Mesothelial cell of epicardium (in vitro differentiated cells): ENCODE data around the gene SPAG8. TPM values are rescaled to one million over a fixed set of nuclear protein-coding genes. Genes with fewer than 3 reads are reported as not detected.

Experiments
- DNase-seq, 2 experiments: peaks; one replicate each; pipeline ENCODE4 v3.0.0; 2021; ENCODE audit warnings: low spot score in 2 of 2; ENCODE audit not compliant: unreplicated experiment in 2 of 2
- H3K27ac Mint-ChIP-seq: 2 replicates; pipeline ENCODE4 v1.8.0; 2021; ENCODE audit warnings: mixed read lengths
- H3K27me3 Mint-ChIP-seq: 2 replicates; pipeline ENCODE4 v1.8.0; 2021; ENCODE audit warnings: low read depth, mixed read lengths
- H3K36me3 Mint-ChIP-seq: 2 replicates; pipeline ENCODE4 v1.8.0; 2021; ENCODE audit warnings: mixed read lengths
- H3K4me1 Mint-ChIP-seq: 2 replicates; pipeline ENCODE4 v1.8.0; 2021; ENCODE audit warnings: mixed read lengths
- H3K4me3 Mint-ChIP-seq: 2 replicates; pipeline ENCODE4 v1.8.0; 2021; ENCODE audit warnings: mild to moderate bottlenecking, moderate library complexity, mixed read lengths
- H3K9me3 Mint-ChIP-seq: 2 replicates; pipeline ENCODE4 v1.8.0; 2021; ENCODE audit warnings: mixed read lengths
- total RNA-seq: library from RNA; stranded (reverse); gene quantifications from 3 replicates; pipeline ENCODE4 v1.2.1, GENCODE V29; 2021
- TF ChIP-seq, protein P1 (sequence below): fragments of 200-600 bp; sonication (generic); IDR thresholded peaks from one replicate; pipeline ENCODE4 v1.5.0; 2021; ENCODE audit warnings: antibody characterized with exemption; ENCODE audit not compliant: unreplicated experiment

Gene SPAG8
- total RNA-seq, 1 donor from 2014 or later: 0.89 TPM

DNA sequence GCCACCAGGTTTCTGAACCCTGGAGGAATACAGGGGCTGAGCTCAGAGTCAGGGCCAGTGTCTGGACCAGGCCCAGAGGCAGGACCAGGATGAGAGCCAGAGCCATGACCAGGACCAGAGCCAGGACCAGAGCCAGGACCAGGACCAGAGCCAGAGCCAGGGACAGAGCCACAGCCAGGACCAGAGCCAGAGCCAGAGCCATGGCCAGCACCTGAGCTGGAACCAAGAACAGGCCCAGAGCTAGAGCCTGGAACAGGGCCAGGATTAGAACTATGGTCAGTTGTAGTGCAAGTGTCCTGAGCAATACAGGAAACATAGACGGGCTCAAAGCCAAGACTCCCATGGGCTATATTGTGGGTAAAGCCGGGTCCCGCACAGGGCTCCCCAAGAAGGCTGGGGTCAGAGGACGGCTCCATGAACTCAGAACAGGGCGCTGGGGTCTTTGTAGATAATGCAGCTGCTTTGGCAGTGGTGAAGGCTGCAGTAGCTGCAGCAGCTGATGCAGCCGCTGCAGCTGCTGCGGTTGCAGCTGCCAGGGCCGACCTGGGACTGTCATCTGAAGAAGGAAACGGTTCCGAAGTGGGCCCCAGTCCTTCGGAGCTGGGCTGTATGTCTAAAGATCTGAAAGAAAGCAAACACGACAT is 559 bp downstream of the SPAG8 start:
- Mint-ChIP-seq H3K4me1 (peaks cover 29% of the 10 kb centered on the region), H3K27ac (peak overlapping the region; percentile 92), H3K27me3 (no peaks in the 10 kb centered on the region), H3K9me3 (no peaks in the 10 kb centered on the region), H3K36me3 (peaks cover 7% of the 10 kb centered on the region), H3K4me3 (peak overlapping the region; percentile 84)
- no peak for DNase-seq
- TF ChIP-seq, protein P1, sequence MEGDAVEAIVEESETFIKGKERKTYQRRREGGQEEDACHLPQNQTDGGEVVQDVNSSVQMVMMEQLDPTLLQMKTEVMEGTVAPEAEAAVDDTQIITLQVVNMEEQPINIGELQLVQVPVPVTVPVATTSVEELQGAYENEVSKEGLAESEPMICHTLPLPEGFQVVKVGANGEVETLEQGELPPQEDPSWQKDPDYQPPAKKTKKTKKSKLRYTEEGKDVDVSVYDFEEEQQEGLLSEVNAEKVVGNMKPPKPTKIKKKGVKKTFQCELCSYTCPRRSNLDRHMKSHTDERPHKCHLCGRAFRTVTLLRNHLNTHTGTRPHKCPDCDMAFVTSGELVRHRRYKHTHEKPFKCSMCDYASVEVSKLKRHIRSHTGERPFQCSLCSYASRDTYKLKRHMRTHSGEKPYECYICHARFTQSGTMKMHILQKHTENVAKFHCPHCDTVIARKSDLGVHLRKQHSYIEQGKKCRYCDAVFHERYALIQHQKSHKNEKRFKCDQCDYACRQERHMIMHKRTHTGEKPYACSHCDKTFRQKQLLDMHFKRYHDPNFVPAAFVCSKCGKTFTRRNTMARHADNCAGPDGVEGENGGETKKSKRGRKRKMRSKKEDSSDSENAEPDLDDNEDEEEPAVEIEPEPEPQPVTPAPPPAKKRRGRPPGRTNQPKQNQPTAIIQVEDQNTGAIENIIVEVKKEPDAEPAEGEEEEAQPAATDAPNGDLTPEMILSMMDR: no peak

DNA sequence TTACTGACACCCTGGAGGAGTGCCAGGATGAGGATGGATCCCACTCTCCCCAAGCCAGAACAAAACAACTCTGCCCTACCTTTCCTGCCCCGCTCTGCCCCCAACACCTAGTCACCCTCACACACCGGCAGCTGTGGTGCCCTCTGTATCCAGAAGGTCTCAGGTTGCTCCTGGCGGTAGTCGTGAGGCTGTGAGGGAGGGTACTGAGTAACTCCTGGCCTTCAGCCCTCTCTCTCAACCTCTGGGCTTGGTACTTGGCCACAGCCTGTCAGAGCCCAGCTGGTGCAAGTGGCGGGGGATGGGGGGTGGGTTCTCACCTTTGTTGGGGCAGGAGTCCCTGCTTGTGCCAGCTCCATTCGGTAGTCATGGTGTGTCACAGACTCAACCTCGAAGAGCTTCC is 1.9 kb downstream of the SPAG8 start:
- no peak for DNase-seq
- TF ChIP-seq, protein P1: no peak
- Mint-ChIP-seq H3K4me1 (peaks cover 24% of the 10 kb centered on the region), H3K9me3 (no peaks in the 10 kb centered on the region), H3K4me3 (no peak overlapping the region), H3K27me3 (no peaks in the 10 kb centered on the region), H3K36me3 (peaks cover 12% of the 10 kb centered on the region), H3K27ac (no peak overlapping the region)

DNA sequence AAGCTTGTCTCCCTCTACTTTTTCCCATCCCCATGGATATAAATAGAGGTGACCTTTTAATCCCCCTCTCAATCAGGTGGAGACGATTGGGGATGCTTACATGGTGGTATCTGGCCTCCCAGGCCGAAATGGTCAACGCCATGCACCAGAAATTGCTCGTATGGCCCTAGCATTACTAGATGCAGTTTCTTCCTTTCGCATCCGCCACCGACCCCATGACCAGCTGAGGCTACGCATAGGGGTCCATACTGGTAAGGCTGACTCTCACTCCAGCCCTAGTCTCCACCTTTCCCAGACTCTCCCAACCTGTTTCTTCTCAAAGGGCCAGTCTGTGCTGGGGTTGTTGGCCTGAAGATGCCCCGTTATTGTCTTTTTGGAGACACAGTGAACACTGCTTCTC is 3.6 kb downstream of the SPAG8 start:
- H3K27me3 Mint-ChIP-seq: no peaks in the 10 kb centered on the region

DNA sequence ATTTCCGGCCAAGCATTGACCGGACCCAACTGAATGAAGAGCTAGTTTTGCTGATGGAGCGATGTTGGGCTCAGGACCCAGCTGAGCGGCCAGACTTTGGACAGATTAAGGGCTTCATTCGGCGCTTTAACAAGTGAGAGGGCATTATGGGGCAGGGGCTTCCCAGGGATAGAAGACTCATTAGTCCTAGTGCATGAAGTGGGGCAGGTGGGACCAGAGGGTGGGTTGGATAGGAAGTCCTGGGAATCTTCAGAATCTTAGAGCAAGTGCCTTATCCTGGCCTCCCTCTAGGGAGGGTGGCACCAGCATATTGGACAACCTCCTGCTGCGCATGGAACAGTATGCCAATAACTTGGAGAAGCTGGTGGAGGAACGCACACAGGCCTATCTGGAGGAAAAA is 6.0 kb downstream of the SPAG8 start:
- TF ChIP-seq, protein P1: no peak
- Mint-ChIP-seq H3K36me3 (peaks cover 28% of the 10 kb centered on the region), H3K4me3 (no peak overlapping the region), H3K27ac (no peak overlapping the region), H3K9me3 (no peaks in the 10 kb centered on the region), H3K27me3 (no peaks in the 10 kb centered on the region), H3K4me1 (no peaks in the 10 kb centered on the region)
- DNase-seq: no peak

More for the DNA sequence above, 3.6 kb downstream of the SPAG8 start:
- Mint-ChIP-seq H3K27ac (no peak overlapping the region), H3K4me3 (no peak overlapping the region), H3K4me1 (peaks cover 14% of the 10 kb centered on the region), H3K9me3 (no peaks in the 10 kb centered on the region), H3K36me3 (peaks cover 16% of the 10 kb centered on the region)
- TF ChIP-seq, protein P1: no peak
- DNase-seq: no peak

DNA sequence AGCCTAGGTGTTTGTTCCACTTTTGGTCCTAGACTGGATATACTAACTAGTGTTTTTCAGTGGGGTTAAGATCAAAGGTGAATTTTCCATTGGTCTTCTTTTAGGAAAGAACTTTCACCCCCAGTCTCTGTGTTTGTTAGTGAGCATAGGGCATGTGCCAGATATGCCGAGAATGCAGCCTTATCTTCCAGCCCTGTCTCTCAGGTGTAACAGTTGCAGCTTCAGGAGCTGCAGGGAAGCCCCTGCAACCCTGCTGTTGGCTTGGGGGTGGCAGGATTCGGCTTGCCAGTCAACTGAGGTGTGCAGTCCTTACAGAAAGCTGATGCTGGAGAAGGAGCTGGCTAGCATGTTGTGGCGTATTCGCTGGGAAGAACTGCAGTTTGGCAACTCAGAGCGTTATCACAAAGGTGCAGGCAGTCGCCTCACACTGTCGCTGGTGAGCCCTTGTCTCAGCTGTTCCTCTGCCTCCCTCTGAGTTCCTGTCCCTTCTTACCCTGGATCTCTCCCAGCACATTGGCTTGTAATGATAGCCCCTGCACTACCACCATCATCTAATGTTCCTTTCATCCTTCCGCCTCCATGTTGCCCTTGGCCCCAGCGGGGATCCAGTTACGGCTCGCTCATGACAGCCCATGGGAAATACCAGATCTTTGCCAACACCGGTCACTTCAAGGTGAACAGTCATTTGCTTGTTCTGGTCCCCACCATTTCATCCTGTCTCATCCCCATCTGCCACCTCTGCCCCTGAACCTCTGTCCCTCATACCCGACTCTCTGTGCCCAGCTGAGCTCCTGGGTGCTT is 10.5 kb downstream of the SPAG8 start:
- Mint-ChIP-seq H3K4me1 (no peaks in the 10 kb centered on the region), H3K4me3 (no peak overlapping the region), H3K27ac (no peak overlapping the region), H3K27me3 (no peaks in the 10 kb centered on the region), H3K9me3 (no peaks in the 10 kb centered on the region), H3K36me3 (peaks cover 31% of the 10 kb centered on the region)
- TF ChIP-seq, protein P1: no peak
- DNase-seq: no peak
